Measurements from ENCODE around the gene APPBP2. TPM values are rescaled to one million over a fixed set of nuclear protein-coding genes. Genes with fewer than 3 reads are reported as not detected.

Gene APPBP2
- total and polyA plus RNA-seq, 8 donors, result 4.0 to 29.6 (median 18.3) TPM

GRCh38 chr17:60542071-60542470 is 16.0 kb upstream of the APPBP2 start:
- 90 to 100% methylated on average over 4 of the region's 4 CpGs for WGBS, 2 donors
- ATAC-seq (no peak), DNase-seq (no peak), FAIRE-seq (no peak)
- Histone ChIP-seq H3K27ac (no peak overlapping the region), H3K9me3 (no peaks in the 10 kb centered on the region), H3K4me3 (no peak overlapping the region), H3K27me3 (no peaks in the 10 kb centered on the region), H3K36me3 (no peaks in the 10 kb centered on the region), H3K4me1 (no peaks in the 10 kb centered on the region)
- intact Hi-C loops (cut with DNase I), result no loop called here
- TF ChIP-seq, protein P1, sequence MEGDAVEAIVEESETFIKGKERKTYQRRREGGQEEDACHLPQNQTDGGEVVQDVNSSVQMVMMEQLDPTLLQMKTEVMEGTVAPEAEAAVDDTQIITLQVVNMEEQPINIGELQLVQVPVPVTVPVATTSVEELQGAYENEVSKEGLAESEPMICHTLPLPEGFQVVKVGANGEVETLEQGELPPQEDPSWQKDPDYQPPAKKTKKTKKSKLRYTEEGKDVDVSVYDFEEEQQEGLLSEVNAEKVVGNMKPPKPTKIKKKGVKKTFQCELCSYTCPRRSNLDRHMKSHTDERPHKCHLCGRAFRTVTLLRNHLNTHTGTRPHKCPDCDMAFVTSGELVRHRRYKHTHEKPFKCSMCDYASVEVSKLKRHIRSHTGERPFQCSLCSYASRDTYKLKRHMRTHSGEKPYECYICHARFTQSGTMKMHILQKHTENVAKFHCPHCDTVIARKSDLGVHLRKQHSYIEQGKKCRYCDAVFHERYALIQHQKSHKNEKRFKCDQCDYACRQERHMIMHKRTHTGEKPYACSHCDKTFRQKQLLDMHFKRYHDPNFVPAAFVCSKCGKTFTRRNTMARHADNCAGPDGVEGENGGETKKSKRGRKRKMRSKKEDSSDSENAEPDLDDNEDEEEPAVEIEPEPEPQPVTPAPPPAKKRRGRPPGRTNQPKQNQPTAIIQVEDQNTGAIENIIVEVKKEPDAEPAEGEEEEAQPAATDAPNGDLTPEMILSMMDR (IDR thresholded peaks at IDR 0.05), result no peak

DNA sequence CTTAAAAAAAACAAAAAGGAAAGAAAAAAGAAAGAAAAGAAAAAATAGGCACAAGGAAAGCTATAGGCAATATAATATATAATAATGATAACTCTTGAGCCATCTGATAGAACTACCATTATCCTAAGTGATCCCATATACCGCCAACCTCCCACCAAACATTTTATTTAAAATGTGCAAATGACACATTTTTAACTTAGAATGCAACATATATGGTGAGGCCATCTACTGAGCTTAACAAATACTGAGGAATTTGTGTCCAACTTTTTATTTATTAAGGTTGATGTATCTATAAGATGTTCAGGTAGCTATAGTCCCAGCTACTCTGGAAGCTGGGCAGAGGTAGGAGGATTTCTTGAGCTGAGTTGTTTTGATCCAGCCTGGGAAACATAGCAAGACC is 14.4 kb upstream of the APPBP2 start:
- no peaks in the 10 kb centered on the region for H3K4me1 ChIP-seq
- intact Hi-C loops (cut with DNase I), result no loop called here
- WGBS, 2 donors, result 95 to 100% methylated on average over 1 of the region's 1 CpG
- H3K4me3 ChIP-seq, result no peak overlapping the region
- no peaks in the 10 kb centered on the region for H3K27me3 ChIP-seq
- H3K27ac ChIP-seq, result no peak overlapping the region
- TF ChIP-seq, protein P1 (IDR thresholded peaks at IDR 0.05), result no peak
- FAIRE-seq, result no peak
- no peak for ATAC-seq
- no peak for DNase-seq
- no peaks in the 10 kb centered on the region for H3K36me3 ChIP-seq
- H3K9me3 ChIP-seq, result no peaks in the 10 kb centered on the region

- no peak for DNase-seq
- TF ChIP-seq, protein P1 (IDR thresholded peaks at IDR 0.05), result no peak
- Histone ChIP-seq H3K4me1 (peaks cover 0 to 4% (median 0%) of the 10 kb centered on the region in 3 donors), H3K36me3 (no peaks in the 10 kb centered on the region), H3K9me3 (no peaks in the 10 kb centered on the region), H3K27me3 (no peaks in the 10 kb centered on the region), H3K4me3 (no peak overlapping the region), H3K27ac (no peak overlapping the region)
- WGBS, 2 donors, result 85 to 89% methylated on average over 2 of the region's 2 CpGs
- no peak for FAIRE-seq
- ATAC-seq, result no peak
- intact Hi-C loops (cut with DNase I), result no loop called here
Measured at GRCh38 chr17:60539807-60540206, 13.8 kb upstream of the APPBP2 start.

DNA sequence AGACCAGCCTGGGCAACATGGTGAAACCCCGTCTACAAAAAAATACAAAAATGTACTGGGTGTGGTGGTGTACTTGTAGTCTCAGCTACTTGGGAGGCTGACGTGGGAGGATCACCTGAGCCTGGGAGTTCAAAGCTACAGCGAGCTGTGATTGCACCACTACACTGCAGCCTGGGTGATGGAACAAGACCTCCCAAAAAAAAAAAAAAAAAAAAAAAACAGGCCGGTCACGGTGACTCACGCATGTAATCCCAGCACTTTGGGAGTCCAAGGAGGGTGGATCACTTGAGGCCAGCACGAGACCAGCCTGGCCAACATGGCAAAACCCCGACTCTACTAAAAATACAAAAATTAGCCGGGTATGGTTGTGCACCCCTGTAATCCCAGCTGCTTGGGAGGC is 12.7 kb upstream of the APPBP2 start:
- ATAC-seq, result no peak
- Histone ChIP-seq H3K36me3 (no peaks in the 10 kb centered on the region), H3K9me3 (no peaks in the 10 kb centered on the region), H3K27ac (no peak overlapping the region), H3K4me1 (peaks cover 0 to 8% (median 0%) of the 10 kb centered on the region in 3 donors), H3K4me3 (no peak overlapping the region), H3K27me3 (no peaks in the 10 kb centered on the region)
- TF ChIP-seq, protein P1 (IDR thresholded peaks at IDR 0.05), result no peak
- DNase-seq, result no peak
- intact Hi-C loops (cut with DNase I), result no loop called here
- 91 to 94% methylated on average over 7 to 9 of the region's 9 CpGs for WGBS, 2 donors
- no peak for FAIRE-seq

- WGBS, 2 donors, result 39 to 41% methylated on average over 3 of the region's 3 CpGs
Measured at GRCh38 chr17:60535382-60536279, 9.6 kb upstream of the APPBP2 start.

More at GRCh38 chr17:60535382-60536279, 9.6 kb upstream of the APPBP2 start:
- intact Hi-C loops (cut with DNase I), result no loop called here
- H3K9me3 ChIP-seq, result no peaks in the 10 kb centered on the region
- no peaks in the 10 kb centered on the region for H3K27me3 ChIP-seq
- no peak for FAIRE-seq
- ATAC-seq, result peak in 1 of 4 donors; percentile 36
- H3K27ac ChIP-seq, result no peak overlapping the region
- no peak for DNase-seq
- no peaks in the 10 kb centered on the region for H3K36me3 ChIP-seq
- peaks cover 0 to 8% (median 0%) of the 10 kb centered on the region in 3 donors for H3K4me1 ChIP-seq
- TF ChIP-seq, protein P1 (IDR thresholded peaks at IDR 0.05), result no peak
- H3K4me3 ChIP-seq, result no peak overlapping the region

Measured in pancreas (tissue), 10 donors.